NCI-H2081 treated with DMSO at 0.1 percent for 48 hours (cell line): ENCODE results near the gene S100A6.
"Not testable (repeated sequence)": the region's sequence is repeated elsewhere in the genome, so short reads cannot be mapped to it uniquely, and the experiment has no call there.

ENCODE experiments used
- DNase-seq: peaks from one replicate; lab custom pipeline; 2025; lab: John Stamatoyannopoulos, UW

The S100A6 gene

GRCh38 chr1:153531638-153532037 lies 4.2 kb downstream of the S100A6 start:
- DNase-seq: no peak

DNA sequence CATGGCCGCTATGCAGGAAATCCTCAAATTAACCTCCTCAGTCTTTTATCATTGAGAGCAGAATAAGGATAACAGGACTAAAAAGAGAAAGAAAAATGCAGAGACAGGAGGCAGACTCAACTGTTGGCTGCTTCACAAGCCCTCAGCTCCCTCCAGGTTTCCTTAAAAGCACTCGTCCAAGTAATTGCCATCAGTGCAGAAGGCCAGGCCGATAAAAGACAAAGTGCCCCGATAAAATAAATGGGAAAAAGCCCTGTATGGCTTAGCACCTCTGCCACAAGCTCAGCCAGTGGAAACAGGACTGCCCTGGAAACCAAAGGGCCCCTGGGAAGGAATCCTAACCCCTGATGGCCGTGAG lies 8.1 kb downstream of the S100A6 start:
- no peak for DNase-seq

GRCh38 chr1:153527023-153527682 lies 8.6 kb downstream of the S100A6 start:
- DNase-seq: no peak

DNA sequence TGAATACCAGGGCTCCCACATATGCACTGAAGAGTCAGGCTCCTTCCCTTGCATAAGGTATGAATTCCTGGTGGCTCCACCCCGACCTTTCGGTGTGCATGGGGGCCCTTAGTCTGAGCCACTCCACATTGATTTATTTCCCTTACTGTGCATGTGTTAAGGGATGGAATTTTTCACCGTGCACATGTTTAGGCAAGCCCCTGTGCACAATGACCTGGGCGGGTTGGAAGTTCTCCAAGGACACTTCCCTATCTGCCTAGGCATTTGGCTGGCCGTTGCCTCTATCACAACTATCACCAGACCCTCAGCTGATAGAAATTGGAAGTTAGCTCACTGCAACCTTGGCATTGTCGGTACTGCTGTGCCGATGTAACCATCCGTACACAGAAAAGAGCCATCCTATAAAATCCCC lies 9.7 kb downstream of the S100A6 start:
- DNase-seq: no peak

DNA sequence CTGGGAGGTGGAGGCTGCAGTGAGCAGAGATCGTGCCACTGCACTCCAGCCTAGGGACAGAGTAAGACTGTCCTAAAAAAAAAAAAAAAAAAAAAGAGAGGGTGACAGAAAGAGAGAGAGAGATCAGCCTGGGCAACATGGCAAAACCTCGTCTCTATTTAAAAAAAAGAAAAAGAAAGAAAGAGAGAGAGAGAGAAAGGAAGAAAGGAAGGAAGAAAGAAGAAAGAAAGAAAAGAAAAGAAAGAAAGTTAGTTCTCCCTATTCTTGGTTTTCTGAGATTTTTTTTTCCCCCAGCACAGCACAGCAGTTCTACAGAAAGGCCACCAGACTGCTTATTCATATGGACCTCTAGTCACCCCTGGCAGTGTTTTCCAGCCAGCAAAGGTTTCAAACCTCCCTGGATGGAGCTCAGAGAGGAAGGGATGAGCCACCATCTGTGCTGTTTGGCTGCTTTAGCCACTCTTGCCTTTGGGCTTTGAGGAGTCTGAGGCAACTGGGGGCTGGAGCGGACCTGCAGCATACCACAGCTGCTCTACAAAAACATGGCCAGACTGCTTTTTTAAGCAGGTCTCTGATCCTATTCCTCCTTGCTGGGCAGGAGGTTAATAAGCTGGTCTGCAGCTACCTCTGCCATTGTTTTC lies 10.6 kb downstream of the S100A6 start:
- no peak for DNase-seq

GRCh38 chr1:153522353-153523048 lies 13.3 kb downstream of the S100A6 start:
- not testable (repeated sequence) for DNase-seq

DNA sequence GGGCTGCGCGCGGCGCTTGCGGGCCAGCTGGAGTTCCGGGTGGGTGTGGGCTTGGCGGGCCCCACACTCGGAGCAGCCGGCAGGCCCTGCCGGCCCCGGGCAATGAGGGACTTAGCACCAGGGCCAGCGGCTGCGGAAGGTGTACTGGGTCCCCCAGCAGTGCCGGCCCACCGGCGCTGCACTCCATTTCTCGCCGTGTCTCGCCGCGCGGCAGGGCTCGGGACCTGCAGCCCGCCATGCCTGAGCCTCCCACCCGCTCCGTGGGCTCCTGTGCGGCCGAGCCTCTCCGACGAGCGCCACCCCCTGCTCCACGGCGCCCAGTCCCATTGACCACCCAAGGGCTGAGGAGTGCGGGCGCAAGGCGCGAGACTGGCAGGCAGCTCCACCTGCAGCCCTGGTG lies 14.0 kb downstream of the S100A6 start:
- not testable (repeated sequence) for DNase-seq

DNA sequence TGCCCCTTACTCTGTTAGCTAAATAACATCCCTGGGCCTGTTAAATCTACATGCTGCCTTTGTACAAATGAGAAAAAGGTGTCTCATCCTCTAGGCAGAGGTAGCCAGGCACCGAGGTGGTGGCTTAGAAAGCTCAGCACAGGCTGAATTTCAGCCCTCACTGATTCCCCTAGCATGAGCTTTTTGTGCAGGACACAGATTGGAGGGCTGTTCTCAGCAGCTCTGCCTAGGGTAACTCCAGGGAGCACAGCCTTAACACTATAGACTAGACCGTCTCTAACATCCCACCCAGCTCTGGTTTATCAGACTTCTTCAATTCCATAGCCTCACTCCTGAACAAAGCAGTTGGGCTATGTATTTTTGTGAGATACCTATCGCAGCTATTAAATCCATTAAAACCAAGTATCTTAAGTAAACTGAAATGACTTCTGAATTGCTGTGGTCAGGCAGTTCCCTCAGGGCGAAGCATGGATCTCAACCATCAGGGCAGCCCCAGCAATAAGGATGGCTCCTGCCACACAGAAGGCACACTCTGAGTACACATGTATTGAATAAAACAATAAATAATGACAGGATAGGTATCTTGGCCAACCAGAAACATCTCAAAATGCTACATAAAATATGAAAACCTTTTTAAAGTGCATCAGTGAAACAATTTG lies 14.8 kb downstream of the S100A6 start:
- no peak for DNase-seq

GRCh38 chr1:153520137-153520691 lies 15.6 kb downstream of the S100A6 start:
- DNase-seq: not testable (repeated sequence)

- no peak for DNase-seq
These were observed 16.5 kb downstream of the S100A6 start for GRCh38 chr1:153519242-153519641.

GRCh38 chr1:153515504-153516394 lies 20.0 kb downstream of the S100A6 start:
- DNase-seq: no peak

GRCh38 chr1:153513666-153514065 lies 22.1 kb downstream of the S100A6 start:
- DNase-seq: no peak

DNA sequence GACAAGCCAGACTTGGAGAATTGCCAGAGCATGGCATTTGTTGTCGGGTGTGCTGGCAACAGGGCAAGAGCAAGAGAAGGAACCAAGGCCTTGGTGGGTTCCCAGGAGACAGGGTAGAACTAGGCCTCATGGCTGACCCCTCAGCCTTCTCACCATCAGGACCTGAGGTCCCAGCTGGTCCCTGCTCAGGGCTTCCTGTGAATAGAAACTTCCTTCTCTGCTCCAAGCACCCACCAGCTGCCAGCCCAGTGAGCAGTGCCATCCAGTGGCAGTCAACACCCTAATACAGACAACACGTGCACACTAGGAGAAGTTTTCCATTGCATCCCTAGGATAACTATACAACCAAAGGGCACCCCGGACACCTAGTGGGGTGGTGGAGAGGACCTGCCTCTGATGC lies 22.8 kb downstream of the S100A6 start:
- no peak for DNase-seq

GRCh38 chr1:153510984-153511410 lies 24.8 kb downstream of the S100A6 start:
- no peak for DNase-seq

DNA sequence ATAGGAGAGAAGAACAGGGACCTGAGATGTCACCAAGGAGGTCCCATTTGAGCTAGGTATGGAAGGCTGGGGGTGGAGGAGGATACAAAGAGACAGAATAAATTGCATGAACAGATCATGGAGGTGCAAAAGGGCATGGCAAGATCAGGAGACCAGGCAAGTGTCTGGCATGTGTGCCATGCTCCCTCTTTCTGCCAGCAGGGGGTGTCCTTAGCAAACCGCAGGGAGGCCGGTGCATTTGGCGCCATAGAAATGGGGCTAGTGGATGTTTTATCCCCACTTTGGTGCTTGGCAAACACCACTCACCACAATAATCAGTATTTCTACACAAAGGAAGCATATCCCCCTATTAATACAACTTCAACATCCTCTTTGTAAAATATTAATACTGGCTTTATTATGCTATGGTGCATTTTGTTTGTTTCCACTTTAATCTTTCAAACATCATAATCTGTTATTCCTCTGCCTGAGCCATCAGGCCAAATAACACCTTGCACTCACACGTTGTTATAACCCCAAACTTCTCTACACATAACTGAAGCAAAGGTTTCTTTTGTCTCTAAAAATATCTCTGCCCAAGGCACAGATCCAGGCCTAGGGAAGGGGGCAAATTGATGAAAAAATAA lies 25.9 kb downstream of the S100A6 start:
- no peak for DNase-seq

DNA sequence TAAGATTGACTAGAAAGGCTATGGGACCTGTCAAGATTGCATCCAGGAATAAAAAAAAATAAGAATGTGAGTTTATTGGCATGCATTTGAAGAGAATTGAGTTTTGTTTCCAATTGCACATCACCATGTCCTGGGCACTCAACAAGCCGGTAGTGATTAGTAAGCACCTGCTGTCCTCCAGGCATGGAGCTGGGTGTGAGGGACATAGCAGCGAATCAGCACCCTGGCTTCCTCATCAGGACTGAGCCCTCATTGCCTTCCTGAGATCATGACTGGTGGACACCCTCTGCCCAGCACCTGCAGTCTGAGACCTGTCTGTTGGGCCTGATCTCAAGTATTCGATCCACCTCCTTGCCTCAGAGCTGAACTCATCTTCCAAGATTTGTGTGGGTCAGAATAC lies 26.8 kb downstream of the S100A6 start:
- no peak for DNase-seq

- no peak for DNase-seq
These were observed 27.7 kb downstream of the S100A6 start for GRCh38 chr1:153507926-153508583.

- no peak for DNase-seq
These were observed 28.9 kb downstream of the S100A6 start for GRCh38 chr1:153506831-153507413.

- DNase-seq: no peak
These were observed 29.4 kb downstream of the S100A6 start for GRCh38 chr1:153506386-153506785.

- DNase-seq: no peak
These were observed 30.2 kb downstream of the S100A6 start for GRCh38 chr1:153505576-153505975.
